Kidney (tissue), 22 donors: ENCODE data around the gene INO80B. TPM values are rescaled to one million over a fixed set of nuclear protein-coding genes. Genes with fewer than 3 reads are reported as not detected.

Experiments used
- DNase-seq, 5 donors: peaks; one replicate each; pipeline ENCODE4 v3.0.0-alpha.2; 2013 to 2020
- FAIRE-seq: peaks from 2 replicates; lab custom pipeline; 2012; peaks lifted over from hg19 to GRCh38; lab: Jason Lieb, UNC
- H3K27ac ChIP-seq, 2 donors: one replicate each; pipeline ENCODE4 v1.7.0; 2013; ENCODE audit warnings: low read depth in 2 of 2, low read length in 2 of 2, inconsistent platforms in 1 of 2
- H3K27me3 ChIP-seq: one replicate; pipeline ENCODE4 v1.7.1; 2013; ENCODE audit warnings: low read length, inconsistent platforms; ENCODE audit not compliant: control insufficient read depth, insufficient read depth
- H3K36me3 ChIP-seq, 3 donors: one replicate each; pipeline versions ENCODE4 v1.7.0 to v1.7.1; 2013; ENCODE audit warnings: low read length in 3 of 3, control low read depth in 1 of 3, inconsistent platforms in 1 of 3; ENCODE audit not compliant: insufficient read depth in 3 of 3, control insufficient read depth in 2 of 3
- H3K4me1 ChIP-seq, 3 donors: one replicate each; pipeline versions ENCODE4 v1.7.0 to v1.7.1; 2013; ENCODE audit warnings: low read length in 3 of 3, inconsistent platforms in 1 of 3, low read depth in 1 of 3; ENCODE audit not compliant: control insufficient read depth in 2 of 3, insufficient read depth in 2 of 3
- H3K4me3 ChIP-seq, 3 donors: one replicate each; pipeline versions ENCODE4 v1.7.0 to v1.8.1; 2013; ENCODE audit warnings: low read length in 3 of 3, control low read depth in 1 of 3, inconsistent platforms in 1 of 3
- H3K9ac ChIP-seq, 3 donors: one replicate each; pipeline versions ENCODE4 v1.7.0 to v1.7.1; 2013; ENCODE audit warnings: low read length in 3 of 3, control low read depth in 1 of 3, inconsistent platforms in 1 of 3
- H3K9me3 ChIP-seq, 3 donors: one replicate each; pipeline versions ENCODE4 v1.7.0 to v1.7.1; 2013; ENCODE audit warnings: low read length in 3 of 3, control low read depth in 1 of 3, inconsistent platforms in 1 of 3; ENCODE audit not compliant: control insufficient read depth in 2 of 3, insufficient read depth in 1 of 3
- CTCF ChIP-seq: IDR thresholded peaks from 3 replicates; pipeline ENCODE4 v1.5.1; 2012; ENCODE audit warnings: mild to moderate bottlenecking, moderate library complexity, borderline replicate concordance; ENCODE audit not compliant: insufficient read depth; ENCODE audit errors: extremely low read depth
- intact Hi-C: fragments of 100-400 bp; cut with DNase I; formaldehyde crosslinking; loops from one replicate; pipeline ENCODE4 v1.11.1; 2022
- long read RNA-seq, 10 donors: library from polyadenylated mRNA in 1 of 10; unstranded in 1 of 10; transcript quantifications; one replicate each; pipeline ENCODE4 v2.0.0 and lab custom pipeline, GENCODE V29; 2021 to 2026
- polyA plus RNA-seq: library from polyadenylated mRNA; stranded (reverse); fragments of 350-450 nt; fragmentation: Illumina TruSeq; extraction: RNeasy Lipid Tissue Mini Kit (QIAGEN cat#74804); gene quantifications from one replicate; pipeline ENCODE4 v1.2.3, GENCODE V29; 2014; ENCODE audit warnings: low read depth, low replicate concordance; ENCODE audit not compliant: insufficient read depth
- total RNA-seq: library from RNA; stranded (reverse); fragmentation: NEBNext Ultra II Directional; extraction: Animal tissue kit (Norgen Biotek cat#: 25700); gene quantifications from one replicate; pipeline ENCODE4 v1.2.1, GENCODE V29; 2021
- donor health status: control.
- donor health status: control.
- donor health status: control.
- donor health status: control.
- donor health status: control.
- donor health status: DM: yes; HTN: yes; CAD: no.
- donor health status: Normal renal cell carcinoma (clear cell type).

Gene INO80B
- total RNA-seq (44.2 TPM), polyA plus RNA-seq (37.0 TPM)
- long read RNA-seq, donor 1, transcript INO80B-201 (5 exons, 1,261 nt): major isoform, 5 of 6 reads
- long read RNA-seq, donor 1, partial matches to known transcripts: 0 of 6 reads
- long read RNA-seq, donor 1, other reads (novel, unspliced or antisense): 0 of 6 reads
- long read RNA-seq, donor 2, transcript INO80B-201 (5 exons, 1,261 nt): major isoform, 10 of 10 reads
- long read RNA-seq, donor 2, partial matches to known transcripts: 0 of 10 reads
- long read RNA-seq, donor 2, other reads (novel, unspliced or antisense): 0 of 10 reads
- long read RNA-seq, donor 3, partial matches to known transcripts: 0 of 4 reads
- long read RNA-seq, donor 3, other reads (novel, unspliced or antisense): 0 of 4 reads
- long read RNA-seq, donor 4, transcript INO80B-201 (5 exons, 1,261 nt): major isoform, 8 of 9 reads
- long read RNA-seq, donor 4, partial matches to known transcripts: 0 of 9 reads
- long read RNA-seq, donor 4, other reads (novel, unspliced or antisense): 0 of 9 reads
- long read RNA-seq, donor 5: 0 reads
- long read RNA-seq, donor 6, partial matches to known transcripts: 0 of 2 reads
- long read RNA-seq, donor 6, other reads (novel, unspliced or antisense): 0 of 2 reads
- long read RNA-seq, donor 7, transcript INO80B-201 (5 exons, 1,261 nt): major isoform, 7 of 10 reads
- long read RNA-seq, donor 7, partial matches to known transcripts: 0 of 10 reads
- long read RNA-seq, donor 7, other reads (novel, unspliced or antisense): 0 of 10 reads
- long read RNA-seq, donor 8, transcript INO80B-201 (5 exons, 1,261 nt): major isoform, 7 of 7 reads
- long read RNA-seq, donor 8, partial matches to known transcripts: 0 of 7 reads
- long read RNA-seq, donor 8, other reads (novel, unspliced or antisense): 0 of 7 reads
- long read RNA-seq, donor 9, partial matches to known transcripts: 0 of 1 reads
- long read RNA-seq, donor 9, other reads (novel, unspliced or antisense): 0 of 1 reads
- long read RNA-seq, donor 10, transcript INO80B-201 (5 exons, 1,261 nt): major isoform, 5 of 9 reads
- long read RNA-seq, donor 10, partial matches to known transcripts: 0 of 9 reads
- long read RNA-seq, donor 10, other reads (novel, unspliced or antisense): 0 of 9 reads

GRCh38 chr2:74454654-74455511 lies at the start of gene INO80B:
INO80B (plus strand) TSS chr2:74455087; CDS start chr2:74455117, 30 bp downstream.
- Histone ChIP-seq H3K27me3 (no peaks in the 10 kb centered on the region), H3K9me3 (no peaks in the 10 kb centered on the region), H3K9ac (peak within 1 kb of the TSS; percentile 20 to 83 (median 79)), H3K4me3 (peak within 1 kb of the TSS; percentile 84 to 91 (median 89)), H3K36me3 (no peaks in the 10 kb centered on the region), H3K27ac (peak within 1 kb of the TSS; percentile 32 to 44), H3K4me1 (peaks cover 0 to 26% (median 12%) of the 10 kb centered on the region in 3 donors)
- peak; percentile 98 to 99 (median 98) for DNase-seq
- no peak for TF ChIP-seq CTCF
- intact Hi-C loops: no loop called here
- FAIRE-seq: peak; percentile 93

- DNase-seq: no peak
- H3K4me1 ChIP-seq: no peaks in the 10 kb centered on the region
- H3K9ac ChIP-seq: no peak overlapping the region
- no peaks in the 10 kb centered on the region for H3K27me3 ChIP-seq
- no peak overlapping the region for H3K27ac ChIP-seq
- H3K36me3 ChIP-seq: no peaks in the 10 kb centered on the region
- no peaks in the 10 kb centered on the region for H3K9me3 ChIP-seq
- no peak overlapping the region for H3K4me3 ChIP-seq
- no peak for TF ChIP-seq CTCF
- intact Hi-C loops: no loop called here
- FAIRE-seq: no peak
These were observed 48.9 kb upstream of the INO80B start for GRCh38 chr2:74406035-74406434.

GRCh38 chr2:74407682-74408081 lies 47.2 kb upstream of the INO80B start:
- DNase-seq: peak in 1 of 5 donors; percentile 16
- FAIRE-seq: no peak
- H3K27ac ChIP-seq: no peak overlapping the region
- no peak overlapping the region for H3K9ac ChIP-seq
- intact Hi-C loops: no loop called here
- no peak overlapping the region for H3K4me3 ChIP-seq
- H3K9me3 ChIP-seq: no peaks in the 10 kb centered on the region
- no peaks in the 10 kb centered on the region for H3K27me3 ChIP-seq
- TF ChIP-seq CTCF: no peak
- H3K36me3 ChIP-seq: no peaks in the 10 kb centered on the region
- H3K4me1 ChIP-seq: no peaks in the 10 kb centered on the region
